Endothelial cell of umbilical vein (primary cell): ENCODE measurements around the gene CLIC3. TPM values are rescaled to one million over a fixed set of nuclear protein-coding genes. Genes with fewer than 3 reads are reported as not detected.

Experiments used
- BruUV-seq: library from RNA; stranded (reverse); fragments of 400-500 nt; replicated peaks from 2 replicates; lab custom pipeline; 2021; lab: Mats Ljungman, UMichigan
- CTCF ChIA-PET: fragments of 300-600, 350-600 bp; sonication (Branson Sonifier 250); formaldehyde crosslinking; loops from one replicate; lab custom pipeline; 2021; ENCODE audit warnings: antibody characterized with exemption, inconsistent platforms; lab: Charles Lee
- POLR2A ChIA-PET: fragments of 300-600, 350-600 bp; sonication (Branson Sonifier 250); formaldehyde crosslinking; loops from one replicate; lab custom pipeline; 2021; ENCODE audit warnings: antibody characterized with exemption, inconsistent platforms; lab: Charles Lee
- DNase-seq: peaks from one replicate; pipeline ENCODE4 v3.0.0-alpha.2; 2011; ENCODE audit warnings: low read depth, low spot score
- FAIRE-seq: peaks from 2 replicates; lab custom pipeline; 2011; peaks lifted over from hg19 to GRCh38; lab: Jason Lieb, UNC
- H2AFZ ChIP-seq: 2 replicates; pipeline ENCODE4 v1.6.0; 2012; ENCODE audit warnings: low read depth, low read length, control low read depth, inconsistent platforms
- H3K27ac ChIP-seq: 2 replicates; pipeline ENCODE4 v1.5.1; 2011; ENCODE audit warnings: low read depth, mild to moderate bottlenecking, control low read depth, low read length, moderate library complexity; ENCODE audit not compliant: insufficient read depth
- H3K27me3 ChIP-seq, 2 experiments: 2 replicates each; pipeline versions ENCODE4 v1.6.0 to v1.6.1; 2011; ENCODE audit warnings: low read length in 2 of 2, mixed read lengths in 1 of 2; ENCODE audit not compliant: control insufficient read depth in 2 of 2, insufficient read depth in 2 of 2
- H3K36me3 ChIP-seq, 2 experiments: 2 replicates in 1 of 2; 3 replicates in 1 of 2; pipeline ENCODE4 v1.5.1; 2011; ENCODE audit warnings: low read length in 2 of 2, mild to moderate bottlenecking in 1 of 2, moderate library complexity in 1 of 2; ENCODE audit not compliant: control insufficient read depth in 2 of 2, insufficient read depth in 2 of 2; ENCODE audit errors: extremely low read depth in 1 of 2
- H3K4me1 ChIP-seq: 3 replicates; pipeline ENCODE4 v1.5.1; 2011; ENCODE audit warnings: mild to moderate bottlenecking, low read length; ENCODE audit not compliant: control insufficient read depth, insufficient read depth; ENCODE audit errors: extremely low read depth
- H3K4me2 ChIP-seq: 2 replicates; pipeline ENCODE4 v1.6.1; 2011; ENCODE audit warnings: low read length, control low read depth, mixed read lengths; ENCODE audit not compliant: insufficient read depth
- H3K4me3 ChIP-seq, 3 experiments: fragments of 200-600 bp in 1 of 3; sonication (generic), shearing (Covaris generic) in 1 of 3; replicated peaks in 1 of 3; 2 replicates each; pipeline ENCODE4 v1.5.1; 2011 to 2016; ENCODE audit warnings: control low read depth in 3 of 3, low read length in 3 of 3, mild to moderate bottlenecking in 2 of 3, inconsistent platforms in 1 of 3, low read depth in 1 of 3, moderate library complexity in 1 of 3; ENCODE audit not compliant: insufficient read depth in 1 of 3
- H3K79me2 ChIP-seq: 2 replicates; pipeline ENCODE4 v1.6.0; 2012; ENCODE audit warnings: low read length, inconsistent platforms; ENCODE audit not compliant: control insufficient read depth, insufficient read depth
- H3K9ac ChIP-seq: replicated peaks from 2 replicates; pipeline ENCODE3; 2011; ENCODE audit warnings: low read length, control low read depth; ENCODE audit not compliant: insufficient read depth; ENCODE audit errors: extremely low read depth
- H3K9me1 ChIP-seq: replicated peaks from 3 replicates; pipeline ENCODE4 v1.6.0; 2011; ENCODE audit warnings: mild to moderate bottlenecking, low read length; ENCODE audit not compliant: control insufficient read depth, insufficient read depth; ENCODE audit errors: extremely low read depth
- H3K9me3 ChIP-seq: replicated peaks from 2 replicates; pipeline ENCODE4 v1.5.1; 2012; ENCODE audit warnings: low read length, inconsistent platforms; ENCODE audit not compliant: control insufficient read depth, insufficient read depth
- H4K20me1 ChIP-seq: replicated peaks from 2 replicates; pipeline ENCODE3; 2011; ENCODE audit warnings: mild to moderate bottlenecking, low read length; ENCODE audit not compliant: control insufficient read depth, insufficient read depth; ENCODE audit errors: extremely low read depth
- CTCF ChIP-seq, 2 donors: IDR thresholded peaks; 1 replicate in 1 of 2; 2 replicates in 1 of 2; pipeline ENCODE4 v1.5.1; 2011; ENCODE audit warnings: low read length in 2 of 2, mild to moderate bottlenecking in 2 of 2, moderate library complexity in 2 of 2, control low read depth in 1 of 2, inconsistent platforms in 1 of 2, low read depth in 1 of 2; ENCODE audit not compliant: insufficient read depth in 1 of 2; ENCODE audit errors: extremely low read depth in 1 of 2
- GATA2 ChIP-seq: IDR thresholded peaks from 2 replicates; pipeline ENCODE4 v1.7.0; 2011; ENCODE audit warnings: low read depth, mild to moderate bottlenecking, moderate library complexity, mixed read lengths, low read length; ENCODE audit not compliant: insufficient read length, insufficient read depth
- JUN ChIP-seq: IDR thresholded peaks from 2 replicates; pipeline ENCODE4 v1.6.1; 2011; ENCODE audit warnings: borderline replicate concordance, low read depth; ENCODE audit not compliant: insufficient read length, insufficient read depth
- MAX ChIP-seq: IDR thresholded peaks from 2 replicates; pipeline ENCODE4 v1.6.1; 2011; ENCODE audit not compliant: insufficient read depth, insufficient read length
- MYC ChIP-seq: IDR thresholded peaks from one replicate; pipeline ENCODE4 v1.6.1; 2011; ENCODE audit warnings: mild to moderate bottlenecking, low read depth, low read length
- POLR2A ChIP-seq: IDR thresholded peaks from 2 replicates; pipeline ENCODE4 v1.6.1; 2012; ENCODE audit warnings: low read depth, mild to moderate bottlenecking, control low read depth, low read length
- POLR2AphosphoS5 ChIP-seq: IDR thresholded peaks from 2 replicates; pipeline ENCODE4 v1.6.1; 2012; ENCODE audit warnings: low read depth, mild to moderate bottlenecking, control low read depth, low read length, moderate library complexity; ENCODE audit not compliant: insufficient read depth
- dilution Hi-C: fragments of 300-500 bp; cut with MboI; formaldehyde crosslinking; loops from one replicate; pipeline ENCODE4 v1.15.0; 2019; ENCODE audit warnings: low sequenced_read_pairs; ENCODE audit not compliant: extremely low pct_ligation_motif_present
- intact Hi-C: fragments of 100-400 bp; cut with micrococcal nuclease; formaldehyde crosslinking; loops from one replicate; pipeline ENCODE4 v1.10.0; 2022
- polyA plus RNA-seq, 4 experiments: library from polyadenylated mRNA; depleted of rRNA in 3 of 4; stranded (reverse) in 3 of 4; unstranded in 1 of 4; fragments of >200 nt; gene quantifications; 2 replicates each; pipeline versions ENCODE4 v1.2.1 to v1.2.3, GENCODE V29; 2011 to 2012; ENCODE audit warnings: missing spikeins in 1 of 4
- total RNA-seq: library from RNA; stranded (reverse); gene quantifications from 2 replicates; pipeline ENCODE4 v1.2.3, GENCODE V29; 2021

CLIC3 gene
- total and polyA plus RNA-seq, 2 donors (not counting 3 experiments of a cell fraction or from before 2014, with no cell fraction given): 2.3 TPM; not detected in 1

GRCh38 chr9:136955202-136955942, 41.0 kb downstream of the CLIC3 start:
- dilution Hi-C loops: no loop called here
- POLR2A ChIA-PET: no interaction called here
- CTCF ChIA-PET: interaction anchor here (1.1 kb wide), 1 partner anchor 42 kb away, joined by 3 read pairs; no protein-coding TSS in a partner anchor

More at GRCh38 chr9:136955202-136955942, 41.0 kb downstream of the CLIC3 start:
- H3K79me2 ChIP-seq: no peaks in the 10 kb centered on the region
- H3K4me3 ChIP-seq: no peak overlapping the region
- no TSS peak for BruUV-seq
- H3K4me2 ChIP-seq: no peak overlapping the region
- intact Hi-C loops: no loop called here
- H3K4me1 ChIP-seq: peaks cover 1% of the 10 kb centered on the region
- H3K27ac ChIP-seq: no peak overlapping the region
- H3K9me1 ChIP-seq: no peaks in the 10 kb centered on the region
- FAIRE-seq: no peak
- no peak overlapping the region for H3K9ac ChIP-seq
- TF ChIP-seq GATA2: no peak
- no peak for TF ChIP-seq JUN
- no peak for TF ChIP-seq POLR2A
- no peak for TF ChIP-seq CTCF (IDR thresholded peaks at IDR 0.05; ENCODE audit: extremely low read depth in 1 of 2, insufficient read depth in 1 of 2, low read depth in 1 of 2, low read length in 2 of 2)
- TF ChIP-seq MAX: no peak
- no peak for TF ChIP-seq POLR2AphosphoS5
- no peak for TF ChIP-seq MYC
- no peak for DNase-seq
- no peaks in the 10 kb centered on the region for H3K9me3 ChIP-seq
- no peaks in the 10 kb centered on the region for H3K36me3 ChIP-seq
- no peak overlapping the region for H2AFZ ChIP-seq
- H4K20me1 ChIP-seq: no peaks in the 10 kb centered on the region
- no peaks in the 10 kb centered on the region for H3K27me3 ChIP-seq
